GM10266 (cell line): Measurements from ENCODE around the gene MBOAT2.

Source experiments
- DNase-seq: peaks from one replicate; pipeline ENCODE4 v3.0.0; 2012; ENCODE audit errors: extremely low spot score
- TF ChIP-seq, protein P1 (sequence below): IDR thresholded peaks from 2 replicates; pipeline ENCODE4 v1.5.1; 2012; ENCODE audit warnings: mild to moderate bottlenecking, low read depth; ENCODE audit not compliant: control insufficient read depth, insufficient read depth; ENCODE audit errors: missing control alignments

The MBOAT2 gene

DNA sequence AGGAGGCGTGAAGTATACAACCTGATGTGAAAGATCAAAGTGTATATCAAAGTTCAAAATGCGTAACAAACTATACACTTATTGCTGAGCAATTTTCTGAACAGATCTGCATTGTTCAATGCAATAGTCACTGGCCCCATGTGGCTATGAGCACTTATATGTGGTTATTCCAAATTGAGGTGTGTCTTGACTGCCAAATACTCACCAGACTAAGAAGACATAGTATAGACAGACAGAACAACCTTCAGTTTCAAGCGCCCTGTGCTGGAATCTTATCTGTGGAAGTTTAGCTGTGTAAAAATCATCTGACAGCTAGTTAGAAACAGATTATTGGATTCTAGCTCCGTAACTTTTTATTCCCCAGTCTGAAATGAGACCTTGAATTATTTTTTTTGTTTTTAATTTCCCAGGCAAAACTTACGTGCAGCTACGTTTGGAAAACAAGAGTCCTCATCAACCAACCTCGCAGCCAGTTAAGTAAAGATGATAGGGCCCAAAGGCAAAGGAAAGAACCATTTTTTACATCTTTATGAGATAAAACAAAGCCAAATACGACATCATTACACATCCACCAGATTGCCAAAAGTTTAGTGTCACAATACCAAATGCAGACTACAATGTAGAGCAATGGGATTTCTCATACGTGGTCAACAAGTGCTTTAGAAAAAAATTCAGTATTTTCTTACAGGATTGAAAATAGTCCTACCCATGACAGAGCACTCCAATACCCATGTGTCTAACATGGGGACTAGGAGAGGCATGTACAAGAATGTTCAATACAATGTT, 37.2 kb downstream of the MBOAT2 start:
- TF ChIP-seq, protein P1, sequence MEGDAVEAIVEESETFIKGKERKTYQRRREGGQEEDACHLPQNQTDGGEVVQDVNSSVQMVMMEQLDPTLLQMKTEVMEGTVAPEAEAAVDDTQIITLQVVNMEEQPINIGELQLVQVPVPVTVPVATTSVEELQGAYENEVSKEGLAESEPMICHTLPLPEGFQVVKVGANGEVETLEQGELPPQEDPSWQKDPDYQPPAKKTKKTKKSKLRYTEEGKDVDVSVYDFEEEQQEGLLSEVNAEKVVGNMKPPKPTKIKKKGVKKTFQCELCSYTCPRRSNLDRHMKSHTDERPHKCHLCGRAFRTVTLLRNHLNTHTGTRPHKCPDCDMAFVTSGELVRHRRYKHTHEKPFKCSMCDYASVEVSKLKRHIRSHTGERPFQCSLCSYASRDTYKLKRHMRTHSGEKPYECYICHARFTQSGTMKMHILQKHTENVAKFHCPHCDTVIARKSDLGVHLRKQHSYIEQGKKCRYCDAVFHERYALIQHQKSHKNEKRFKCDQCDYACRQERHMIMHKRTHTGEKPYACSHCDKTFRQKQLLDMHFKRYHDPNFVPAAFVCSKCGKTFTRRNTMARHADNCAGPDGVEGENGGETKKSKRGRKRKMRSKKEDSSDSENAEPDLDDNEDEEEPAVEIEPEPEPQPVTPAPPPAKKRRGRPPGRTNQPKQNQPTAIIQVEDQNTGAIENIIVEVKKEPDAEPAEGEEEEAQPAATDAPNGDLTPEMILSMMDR: no peak
- DNase-seq: no peak

DNA sequence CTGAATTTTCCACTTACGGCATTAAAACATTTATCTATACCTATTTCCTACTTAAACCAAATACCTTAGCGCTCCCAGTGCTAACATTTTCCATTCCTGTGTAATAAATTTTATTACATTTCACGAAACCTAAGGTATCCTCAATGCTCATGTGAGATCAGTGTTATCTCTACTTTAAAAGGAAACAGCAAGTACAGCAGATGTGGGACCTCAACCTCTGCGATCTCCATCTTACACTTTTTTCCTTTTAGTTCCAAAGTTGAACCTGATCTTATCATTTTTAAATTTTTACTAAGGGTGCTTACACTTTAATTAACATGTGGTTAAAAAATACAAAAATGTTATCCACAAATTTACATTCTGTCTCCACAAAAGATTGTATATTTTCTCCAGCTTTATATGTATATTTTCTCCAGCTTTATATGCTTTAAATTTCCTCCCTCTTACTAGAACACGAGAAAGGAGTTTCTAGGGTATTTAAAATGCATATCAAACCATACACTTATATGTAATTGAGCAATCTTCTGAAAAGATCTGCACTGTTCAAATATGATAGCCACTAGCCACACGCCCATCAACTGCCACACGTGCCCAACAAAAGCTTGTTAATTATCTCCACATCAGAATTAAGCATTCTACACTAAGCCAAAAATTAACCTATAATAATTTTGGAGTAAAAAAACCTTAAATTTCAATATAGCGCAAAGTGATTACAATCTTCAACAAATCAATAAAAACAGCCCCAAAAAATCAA, 38.1 kb downstream of the MBOAT2 start:
- no peak for DNase-seq
- TF ChIP-seq, protein P1: no peak

DNA sequence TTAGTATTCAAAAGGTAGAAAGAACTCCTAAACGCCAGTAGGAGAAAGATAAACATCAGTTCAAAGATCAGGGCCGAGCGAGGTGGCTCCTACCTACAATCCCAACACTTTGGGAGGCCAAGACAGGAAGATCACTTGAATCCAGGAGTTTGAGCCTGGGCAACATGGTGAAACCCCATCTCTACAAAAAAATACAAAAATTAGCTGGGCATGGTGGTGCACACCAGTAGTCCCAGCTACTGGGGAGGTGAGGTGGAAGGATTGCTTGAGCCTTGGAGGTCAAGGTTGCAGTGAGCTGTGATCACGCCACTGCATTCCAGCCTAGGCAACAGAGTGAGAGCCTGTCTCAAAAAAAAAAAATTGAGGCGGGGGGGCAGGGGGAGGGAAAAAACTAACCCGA, 40.6 kb downstream of the MBOAT2 start:
- TF ChIP-seq, protein P1: no peak
- DNase-seq: no peak

DNA sequence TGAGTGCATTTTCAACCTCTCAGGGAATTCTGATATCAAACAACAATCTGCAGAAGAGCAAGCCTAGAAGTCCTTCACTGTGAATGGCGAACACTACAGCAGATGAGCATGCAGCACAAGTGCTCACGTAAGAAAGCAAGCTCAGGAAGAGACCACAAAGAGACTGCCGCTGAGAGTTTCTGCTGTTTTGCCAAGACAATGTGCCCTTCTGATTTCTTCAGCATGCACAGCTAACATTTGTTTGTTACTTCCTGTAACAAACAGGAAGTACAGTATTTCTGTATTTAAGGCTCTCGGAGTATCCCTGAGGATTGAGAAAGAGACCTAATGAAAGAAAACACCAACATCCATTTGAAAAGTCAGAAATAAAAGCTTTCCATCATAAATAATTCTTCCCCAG, 45.9 kb downstream of the MBOAT2 start:
- DNase-seq: no peak
- TF ChIP-seq, protein P1: no peak

DNA sequence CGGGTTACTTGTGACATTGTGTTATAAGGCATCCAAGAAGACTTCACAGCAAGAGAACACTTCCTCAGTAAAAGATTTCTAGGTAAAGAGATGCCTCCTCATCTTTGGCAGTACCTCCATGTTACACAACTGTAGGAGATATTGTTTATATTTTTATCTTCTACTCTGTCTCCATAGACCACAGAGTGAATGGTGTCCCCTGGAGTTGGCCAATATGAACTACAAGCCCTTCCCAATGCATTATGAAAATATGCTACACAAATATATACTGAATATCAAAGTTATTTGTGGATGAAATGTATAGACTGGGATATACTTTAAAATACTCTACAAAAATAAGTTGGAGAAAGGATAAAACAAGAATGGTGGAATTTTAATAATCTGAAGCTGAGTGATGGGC, 46.7 kb downstream of the MBOAT2 start:
- TF ChIP-seq, protein P1: no peak

DNA sequence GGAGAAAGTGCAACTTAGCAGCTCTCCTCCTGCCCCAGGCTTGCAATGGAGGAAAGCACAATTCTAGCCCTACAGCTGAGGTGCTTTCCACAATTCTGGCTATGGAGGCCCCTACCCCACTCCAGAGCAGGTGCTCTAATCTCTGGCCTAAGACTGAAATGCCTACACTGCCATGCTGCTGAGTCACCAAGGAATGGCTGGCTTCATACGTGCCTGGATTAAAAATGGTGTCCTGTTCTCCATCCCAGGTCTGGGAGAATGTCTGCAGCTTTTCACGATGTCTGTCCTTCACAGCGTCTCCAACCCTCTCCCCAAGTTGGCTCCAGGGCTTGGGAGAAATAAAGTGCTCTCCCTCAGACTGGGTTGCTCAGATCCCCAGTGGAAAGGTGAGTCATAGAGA, 48.5 kb downstream of the MBOAT2 start:
- TF ChIP-seq, protein P1: no peak
- no peak for DNase-seq

More for the DNA sequence above, 46.7 kb downstream of the MBOAT2 start:
- DNase-seq: no peak

DNA sequence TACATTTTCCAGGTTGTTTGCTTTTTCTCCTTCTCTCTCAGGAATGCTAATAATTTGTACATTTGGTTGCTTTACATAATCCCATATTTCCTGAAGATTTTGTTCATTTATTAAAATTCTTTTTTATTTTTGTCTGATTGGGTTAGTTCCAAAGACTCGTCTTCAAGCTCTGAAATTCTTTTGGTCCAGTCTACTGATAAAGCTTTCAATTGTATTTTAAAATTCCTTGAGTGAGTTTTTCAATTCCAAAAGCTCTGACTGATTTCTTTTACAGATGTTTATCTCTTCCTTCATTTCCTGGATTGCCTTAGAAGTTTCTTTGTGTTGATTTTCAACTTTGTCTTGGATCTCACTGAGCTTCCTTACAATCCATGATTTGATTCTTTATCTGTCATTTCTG, 50.0 kb downstream of the MBOAT2 start:
- TF ChIP-seq, protein P1: no peak
- no peak for DNase-seq
